Liver (tissue), 3 donors: ENCODE results near the gene NAV2.

ENCODE experiments used
- HNF4A ChIP-seq, 2 donors: conservative IDR thresholded peaks; 2 replicates each; pipeline ENCODE4 v1.6.1; 2016; ENCODE audit warnings: antibody characterized with exemption in 2 of 2, mild to moderate bottlenecking in 2 of 2
- RAD21 ChIP-seq, 2 donors: IDR thresholded peaks; 2 replicates each; pipeline ENCODE4 v1.6.1; 2016; ENCODE audit warnings: antibody characterized with exemption in 2 of 2, mild to moderate bottlenecking in 2 of 2
- REST ChIP-seq: IDR thresholded peaks from 2 replicates; pipeline ENCODE4 v1.6.1; 2016; ENCODE audit warnings: antibody characterized with exemption, mild to moderate bottlenecking
- SP1 ChIP-seq: IDR thresholded peaks from 2 replicates; pipeline ENCODE4 v1.6.1; 2018; ENCODE audit warnings: antibody characterized with exemption, mild to moderate bottlenecking
- TAF1 ChIP-seq: conservative IDR thresholded peaks from 2 replicates; pipeline ENCODE4 v1.6.1; 2016; ENCODE audit warnings: antibody characterized with exemption, mild to moderate bottlenecking
- TF ChIP-seq, protein P1 (sequence below): fragments of 150-350 bp; IDR thresholded peaks from 2 replicates; pipeline ENCODE4 v1.5.1; 2017; ENCODE audit warnings: improper control_type of control experiment, low read depth, low read length; ENCODE audit not compliant: missing input control
- donor health status: healthy.
- donor health status: healthy.

DNA sequence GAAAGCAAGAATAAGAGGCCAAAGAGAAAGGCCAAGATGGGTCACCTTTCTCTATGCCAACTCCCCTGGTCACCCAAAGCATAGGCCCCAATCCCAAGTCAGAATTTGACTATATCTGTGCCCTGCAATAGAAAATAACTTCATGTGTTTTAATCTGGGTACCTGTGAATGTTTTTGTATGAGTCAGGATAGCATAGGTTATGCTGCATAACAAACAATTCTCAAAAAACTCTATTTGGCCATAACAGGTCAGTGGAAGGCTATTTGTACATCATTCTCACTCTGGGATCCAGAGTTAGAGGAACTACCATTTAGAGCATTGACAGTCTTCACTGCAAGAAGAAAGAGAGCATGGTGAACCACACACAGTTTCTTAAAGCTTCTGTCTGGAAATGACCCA is 280.4 kb downstream of the NAV2 start:
- no peak for TF ChIP-seq SP1
- TF ChIP-seq HNF4A (conservative IDR thresholded peaks at IDR 0.05): no peak
- TF ChIP-seq, protein P1, sequence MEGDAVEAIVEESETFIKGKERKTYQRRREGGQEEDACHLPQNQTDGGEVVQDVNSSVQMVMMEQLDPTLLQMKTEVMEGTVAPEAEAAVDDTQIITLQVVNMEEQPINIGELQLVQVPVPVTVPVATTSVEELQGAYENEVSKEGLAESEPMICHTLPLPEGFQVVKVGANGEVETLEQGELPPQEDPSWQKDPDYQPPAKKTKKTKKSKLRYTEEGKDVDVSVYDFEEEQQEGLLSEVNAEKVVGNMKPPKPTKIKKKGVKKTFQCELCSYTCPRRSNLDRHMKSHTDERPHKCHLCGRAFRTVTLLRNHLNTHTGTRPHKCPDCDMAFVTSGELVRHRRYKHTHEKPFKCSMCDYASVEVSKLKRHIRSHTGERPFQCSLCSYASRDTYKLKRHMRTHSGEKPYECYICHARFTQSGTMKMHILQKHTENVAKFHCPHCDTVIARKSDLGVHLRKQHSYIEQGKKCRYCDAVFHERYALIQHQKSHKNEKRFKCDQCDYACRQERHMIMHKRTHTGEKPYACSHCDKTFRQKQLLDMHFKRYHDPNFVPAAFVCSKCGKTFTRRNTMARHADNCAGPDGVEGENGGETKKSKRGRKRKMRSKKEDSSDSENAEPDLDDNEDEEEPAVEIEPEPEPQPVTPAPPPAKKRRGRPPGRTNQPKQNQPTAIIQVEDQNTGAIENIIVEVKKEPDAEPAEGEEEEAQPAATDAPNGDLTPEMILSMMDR: no peak
- TF ChIP-seq RAD21 (IDR thresholded peaks at IDR 0.05): no peak
- TF ChIP-seq TAF1: no peak
- no peak for TF ChIP-seq REST
